Erythroblast (primary cell): ENCODE measurements around the gene PADI2.

Experiments used
- GATA1 ChIP-seq: IDR thresholded peaks from 2 replicates; pipeline ENCODE4 v1.6.1; 2011; ENCODE audit warnings: low read depth, mild to moderate bottlenecking, control low read depth, low read length, moderate library complexity
- POLR2A ChIP-seq: IDR thresholded peaks from 2 replicates; pipeline ENCODE4 v1.6.1; 2011; ENCODE audit warnings: mild to moderate bottlenecking, low read length

DNA sequence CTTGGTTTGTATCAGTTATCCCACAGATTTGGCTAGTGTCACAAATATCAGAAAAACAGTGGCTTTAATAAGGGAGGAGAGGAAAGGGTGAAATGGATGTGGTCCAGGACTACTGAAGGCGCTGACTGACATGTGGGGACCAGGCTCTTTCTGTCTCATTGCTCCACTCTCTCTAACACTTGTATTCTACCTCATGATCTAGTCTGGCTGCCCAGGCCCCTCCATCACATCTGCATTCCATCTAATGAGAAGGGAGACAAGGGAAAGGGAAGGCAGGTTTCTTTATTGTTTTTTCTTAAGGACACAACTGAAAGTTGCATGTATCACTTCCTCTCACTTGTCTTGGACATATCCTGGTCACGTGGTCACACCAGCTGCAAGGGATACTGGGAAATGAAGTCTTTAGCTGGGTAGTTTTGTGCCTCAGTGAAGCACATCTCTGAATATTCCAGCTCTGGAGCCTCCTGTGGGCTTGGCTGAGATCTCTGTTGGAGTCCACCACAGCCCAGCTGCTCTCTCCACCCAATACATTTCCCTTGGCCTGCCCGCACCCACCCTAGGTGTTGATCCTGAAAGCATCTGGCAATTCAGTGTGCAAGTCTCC, 42.0 kb upstream of the PADI2 start:
- TF ChIP-seq POLR2A (no peak), GATA1 (no peak)
